Fibroblast of lung (primary cell): Measurements from ENCODE around the gene HOOK1. TPM values are rescaled to one million over a fixed set of nuclear protein-coding genes. Genes with fewer than 3 reads are reported as not detected.
A peak's percentile ranks its signal among the peaks of the same experiment; 100 is the strongest.

Source experiments
- DNase-seq, 2 donors: peaks; one replicate each; pipeline versions ENCODE4 v3.0.0 to v3.0.0-alpha.2; 2010; ENCODE audit warnings: low read depth in 2 of 2
- H2AFZ ChIP-seq: 2 replicates; pipeline ENCODE4 v1.5.1; 2012; ENCODE audit warnings: low read length, control low read depth, inconsistent platforms
- H3K27ac ChIP-seq: 2 replicates; pipeline ENCODE4 v1.5.1; 2011; ENCODE audit warnings: low read length, control low read depth; ENCODE audit not compliant: insufficient read depth
- H3K27me3 ChIP-seq: 2 replicates; pipeline ENCODE4 v1.5.1; 2011; ENCODE audit warnings: mild to moderate bottlenecking, low read length; ENCODE audit not compliant: control insufficient read depth, insufficient read depth
- H3K36me3 ChIP-seq: 2 replicates; pipeline ENCODE4 v1.5.1; 2011; ENCODE audit warnings: low read length; ENCODE audit not compliant: control insufficient read depth, insufficient read depth
- H3K4me1 ChIP-seq: 2 replicates; pipeline ENCODE4 v1.5.1; 2011; ENCODE audit warnings: low read length; ENCODE audit not compliant: control insufficient read depth, insufficient read depth; ENCODE audit errors: extremely low read depth
- H3K4me2 ChIP-seq: 2 replicates; pipeline ENCODE4 v1.5.1; 2011; ENCODE audit warnings: low read length, control low read depth; ENCODE audit not compliant: insufficient read depth; ENCODE audit errors: extremely low read depth
- H3K4me3 ChIP-seq, 4 experiments: fragments of 200-600 bp in 1 of 4; sonication (generic) in 1 of 4; replicated peaks in 1 of 4; 2 replicates each; pipeline ENCODE4 v1.5.1; 2011 to 2016; ENCODE audit warnings: low read length in 4 of 4, low read depth in 3 of 4, mild to moderate bottlenecking in 3 of 4, control low read depth in 2 of 4, inconsistent platforms in 1 of 4, mixed read lengths in 1 of 4; ENCODE audit not compliant: insufficient read depth in 1 of 4; ENCODE audit errors: control extremely low read depth in 1 of 4
- H3K79me2 ChIP-seq: 2 replicates; pipeline ENCODE4 v1.5.1; 2012; ENCODE audit warnings: mild to moderate bottlenecking, low read length, inconsistent platforms; ENCODE audit not compliant: control insufficient read depth, insufficient read depth
- H3K9ac ChIP-seq: 2 replicates; pipeline ENCODE4 v1.5.1; 2011; ENCODE audit warnings: mild to moderate bottlenecking, low read length, control low read depth; ENCODE audit not compliant: insufficient read depth
- H3K9me3 ChIP-seq: 2 replicates; pipeline ENCODE4 v1.5.1; 2012; ENCODE audit warnings: low read depth, low read length; ENCODE audit not compliant: control insufficient read depth, insufficient read depth
- H4K20me1 ChIP-seq: 2 replicates; pipeline ENCODE4 v1.5.1; 2011; ENCODE audit warnings: low read length; ENCODE audit not compliant: control insufficient read depth, insufficient read depth; ENCODE audit errors: extremely low read depth
- CTCF ChIP-seq, 2 donors: IDR thresholded peaks in 1 of 2; conservative IDR thresholded peaks in 1 of 2; 1 replicate in 1 of 2; 2 replicates in 1 of 2; pipeline ENCODE4 v1.5.1; 2011 to 2012; ENCODE audit warnings: low read length in 2 of 2, control low read depth in 1 of 2, inconsistent platforms in 1 of 2, low read depth in 1 of 2, mild to moderate bottlenecking in 1 of 2
- EZH2 ChIP-seq: IDR thresholded peaks from 2 replicates; pipeline ENCODE4 v1.5.1; 2012; ENCODE audit warnings: low read length, control low read depth, mild to moderate bottlenecking; ENCODE audit errors: missing control alignments
- polyA plus RNA-seq, 2 donors: library from polyadenylated mRNA; depleted of rRNA in 1 of 2; stranded (reverse) in 1 of 2; unstranded in 1 of 2; fragments of >200 nt; gene quantifications; 2 replicates each; pipeline ENCODE4 v1.2.1, GENCODE V29; 2011 to 2012; ENCODE audit warnings: missing spikeins in 1 of 2
- total RNA-seq: library from RNA; depleted of rRNA; stranded (reverse); fragments of >200 nt; gene quantifications from 2 replicates; pipeline ENCODE4 v1.2.1, GENCODE V29; 2014

Gene HOOK1
- total and polyA plus RNA-seq, 2 donors (not counting 1 experiment from before 2014, with no cell fraction given), result under 0.01 TPM; not detected in 1

GRCh38 chr1:59877108-59877682 lies 62.4 kb downstream of the HOOK1 start:
- no peak for DNase-seq
- H3K9ac ChIP-seq, result no peak overlapping the region
- no peaks in the 10 kb centered on the region for H3K79me2 ChIP-seq
- H4K20me1 ChIP-seq, result no peaks in the 10 kb centered on the region
- no peak overlapping the region for H3K4me2 ChIP-seq
- H3K27me3 ChIP-seq, result no peaks in the 10 kb centered on the region
- no peak overlapping the region for H2AFZ ChIP-seq
- no peaks in the 10 kb centered on the region for H3K4me1 ChIP-seq
- TF ChIP-seq CTCF (conservative IDR thresholded peaks at IDR 0.05 in 1 of 2, IDR thresholded peaks at IDR 0.05 in 1 of 2; ENCODE audit: low read depth in 1 of 2, low read length in 2 of 2) (no peak), EZH2 (no peak)
- no peak overlapping the region for H3K27ac ChIP-seq
- no peaks in the 10 kb centered on the region for H3K9me3 ChIP-seq
- no peaks in the 10 kb centered on the region for H3K36me3 ChIP-seq
- H3K4me3 ChIP-seq, result no peak overlapping the region

GRCh38 chr1:59878370-59878769 lies 63.6 kb downstream of the HOOK1 start:
- H2AFZ ChIP-seq, result no peak overlapping the region
- DNase-seq, result no peak
- H3K4me3 ChIP-seq, result no peak overlapping the region
- H3K36me3 ChIP-seq, result no peaks in the 10 kb centered on the region
- H3K4me2 ChIP-seq, result no peak overlapping the region
- no peaks in the 10 kb centered on the region for H3K79me2 ChIP-seq
- no peaks in the 10 kb centered on the region for H3K4me1 ChIP-seq
- no peaks in the 10 kb centered on the region for H3K27me3 ChIP-seq
- no peak overlapping the region for H3K27ac ChIP-seq
- TF ChIP-seq CTCF (conservative IDR thresholded peaks at IDR 0.05 in 1 of 2, IDR thresholded peaks at IDR 0.05 in 1 of 2; ENCODE audit: low read depth in 1 of 2, low read length in 2 of 2) (no peak), EZH2 (no peak)
- H3K9me3 ChIP-seq, result no peaks in the 10 kb centered on the region
- no peak overlapping the region for H3K9ac ChIP-seq
- H4K20me1 ChIP-seq, result no peaks in the 10 kb centered on the region

- no peaks in the 10 kb centered on the region for H4K20me1 ChIP-seq
- H3K27ac ChIP-seq, result no peak overlapping the region
- peak; percentile 58 to 75 for DNase-seq
- H3K36me3 ChIP-seq, result no peaks in the 10 kb centered on the region
- H3K9me3 ChIP-seq, result no peaks in the 10 kb centered on the region
- H3K4me1 ChIP-seq, result no peaks in the 10 kb centered on the region
- H3K27me3 ChIP-seq, result no peaks in the 10 kb centered on the region
- H3K4me2 ChIP-seq, result no peak overlapping the region
- no peak overlapping the region for H2AFZ ChIP-seq
- no peak overlapping the region for H3K9ac ChIP-seq
- peak; percentile 53 to 55 for TF ChIP-seq CTCF (conservative IDR thresholded peaks at IDR 0.05 in 1 of 2, IDR thresholded peaks at IDR 0.05 in 1 of 2; ENCODE audit: low read depth in 1 of 2, low read length in 2 of 2)
- no peak for TF ChIP-seq EZH2
- H3K79me2 ChIP-seq, result no peaks in the 10 kb centered on the region
- H3K4me3 ChIP-seq, result no peak overlapping the region
Observed at GRCh38 chr1:59879574-59879973, 64.8 kb downstream of the HOOK1 start.
